Neural cell (in vitro differentiated cells): ENCODE measurements around the gene ZBTB48.

Experiments
- CTCF ChIP-seq: fragments of 450-650 bp; IDR thresholded peaks from 2 replicates; pipeline ENCODE4 v1.5.1; 2014; ENCODE audit warnings: antibody characterized with exemption, mild to moderate bottlenecking, moderate library complexity; ENCODE audit not compliant: poor library complexity, severe bottlenecking
- EP300 ChIP-seq: fragments of 450-650 bp; conservative IDR thresholded peaks from 2 replicates; pipeline ENCODE4 v1.6.1; 2014; ENCODE audit warnings: antibody characterized with exemption, mild to moderate bottlenecking, moderate library complexity; ENCODE audit not compliant: poor library complexity, severe bottlenecking
- POLR2AphosphoS5 ChIP-seq: IDR thresholded peaks from 2 replicates; pipeline ENCODE4 v1.6.1; 2012
- SMC3 ChIP-seq: fragments of 450-650 bp; conservative IDR thresholded peaks from 2 replicates; pipeline ENCODE4 v1.6.1; 2014; ENCODE audit warnings: antibody characterized with exemption, mild to moderate bottlenecking, moderate library complexity; ENCODE audit not compliant: poor library complexity

GRCh38 chr1:6602669-6603237 is 23.0 kb downstream of the ZBTB48 start, which contains the start of gene KLHL21:
- TF ChIP-seq SMC3 (no peak), CTCF (no peak), EP300 (no peak), POLR2AphosphoS5 (peak; percentile 13)
